ENCODE measurements around the gene PRDM11. TPM values are rescaled to one million over a fixed set of nuclear protein-coding genes. Genes with fewer than 3 reads are reported as not detected.
A peak's percentile ranks its signal among the peaks of the same experiment; 100 is the strongest.

Gene PRDM11
- 5.9 TPM for polyA plus RNA-seq (2012; ENCODE audit: insufficient read depth, insufficient read length, low read depth)

DNA sequence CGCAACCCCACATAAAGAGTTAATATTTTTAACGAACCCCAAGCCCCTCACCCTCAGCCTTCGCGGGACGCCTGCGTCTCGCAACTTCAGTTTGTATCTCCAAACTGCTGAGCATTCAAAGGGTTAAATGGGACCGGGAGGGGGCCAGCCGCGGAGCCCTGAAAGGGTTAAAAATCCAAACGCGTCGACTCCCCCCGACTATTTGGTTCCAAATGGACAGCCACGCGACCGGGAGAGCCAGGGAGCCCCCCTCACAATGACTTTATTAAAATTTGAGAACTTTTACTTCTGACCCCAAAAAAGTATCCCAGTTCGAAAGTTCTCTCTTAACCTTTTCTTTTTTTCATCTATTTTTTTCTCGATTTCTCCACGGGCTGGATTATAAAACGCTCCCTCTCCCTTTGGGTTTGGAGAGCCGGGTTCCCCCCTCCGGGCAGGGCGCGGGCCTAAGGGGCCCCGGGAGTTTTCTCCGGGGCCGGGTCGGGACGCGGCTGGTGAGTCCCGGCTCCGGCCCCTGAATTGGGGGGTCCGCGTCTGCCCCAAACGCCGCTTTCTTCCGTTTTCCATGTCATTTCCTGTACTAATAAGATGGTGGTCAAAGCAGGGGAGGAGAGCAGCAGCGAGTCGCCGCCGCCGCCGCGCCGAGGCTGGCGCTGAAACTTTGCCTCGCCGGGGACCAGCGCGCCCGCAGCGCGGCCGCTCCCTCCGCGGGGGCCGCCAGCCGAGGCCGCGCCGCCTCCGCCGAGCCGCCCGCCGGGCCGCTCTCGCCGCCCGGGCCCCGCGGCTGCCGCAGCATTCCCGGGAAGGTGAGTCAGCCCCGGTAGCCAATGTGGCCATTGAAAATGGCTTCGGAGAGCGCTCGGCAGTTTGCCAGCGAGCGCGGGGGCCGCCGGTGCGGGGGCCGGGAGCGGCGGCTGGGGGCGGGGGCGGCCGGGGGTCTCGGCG lies at the start of gene PRDM11:
Gene PRDM11, plus strand, starts transcription at position 568 of the 945 bp plus-strand sequence. CDS start 35,128 bp downstream, outside the sequence.
- Histone ChIP-seq H3K4me1 (peaks cover 2% of the 10 kb centered on the region; the same call in 1 of the 2 replicates), H3K4me3 (ENCODE audit: low read depth, low read length) (peak within 1 kb of the TSS; percentile 71), H3K36me3 (no peaks in the 10 kb centered on the region), H3K27me3 (no peaks in the 10 kb centered on the region), H3K9me3 (no peaks in the 10 kb centered on the region)
- TF ChIP-seq, protein P1, sequence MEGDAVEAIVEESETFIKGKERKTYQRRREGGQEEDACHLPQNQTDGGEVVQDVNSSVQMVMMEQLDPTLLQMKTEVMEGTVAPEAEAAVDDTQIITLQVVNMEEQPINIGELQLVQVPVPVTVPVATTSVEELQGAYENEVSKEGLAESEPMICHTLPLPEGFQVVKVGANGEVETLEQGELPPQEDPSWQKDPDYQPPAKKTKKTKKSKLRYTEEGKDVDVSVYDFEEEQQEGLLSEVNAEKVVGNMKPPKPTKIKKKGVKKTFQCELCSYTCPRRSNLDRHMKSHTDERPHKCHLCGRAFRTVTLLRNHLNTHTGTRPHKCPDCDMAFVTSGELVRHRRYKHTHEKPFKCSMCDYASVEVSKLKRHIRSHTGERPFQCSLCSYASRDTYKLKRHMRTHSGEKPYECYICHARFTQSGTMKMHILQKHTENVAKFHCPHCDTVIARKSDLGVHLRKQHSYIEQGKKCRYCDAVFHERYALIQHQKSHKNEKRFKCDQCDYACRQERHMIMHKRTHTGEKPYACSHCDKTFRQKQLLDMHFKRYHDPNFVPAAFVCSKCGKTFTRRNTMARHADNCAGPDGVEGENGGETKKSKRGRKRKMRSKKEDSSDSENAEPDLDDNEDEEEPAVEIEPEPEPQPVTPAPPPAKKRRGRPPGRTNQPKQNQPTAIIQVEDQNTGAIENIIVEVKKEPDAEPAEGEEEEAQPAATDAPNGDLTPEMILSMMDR (IDR thresholded peaks at IDR 0.05; ENCODE audit: low read depth, low read length), result no peak
- peak; percentile 56 for DNase-seq

DNA sequence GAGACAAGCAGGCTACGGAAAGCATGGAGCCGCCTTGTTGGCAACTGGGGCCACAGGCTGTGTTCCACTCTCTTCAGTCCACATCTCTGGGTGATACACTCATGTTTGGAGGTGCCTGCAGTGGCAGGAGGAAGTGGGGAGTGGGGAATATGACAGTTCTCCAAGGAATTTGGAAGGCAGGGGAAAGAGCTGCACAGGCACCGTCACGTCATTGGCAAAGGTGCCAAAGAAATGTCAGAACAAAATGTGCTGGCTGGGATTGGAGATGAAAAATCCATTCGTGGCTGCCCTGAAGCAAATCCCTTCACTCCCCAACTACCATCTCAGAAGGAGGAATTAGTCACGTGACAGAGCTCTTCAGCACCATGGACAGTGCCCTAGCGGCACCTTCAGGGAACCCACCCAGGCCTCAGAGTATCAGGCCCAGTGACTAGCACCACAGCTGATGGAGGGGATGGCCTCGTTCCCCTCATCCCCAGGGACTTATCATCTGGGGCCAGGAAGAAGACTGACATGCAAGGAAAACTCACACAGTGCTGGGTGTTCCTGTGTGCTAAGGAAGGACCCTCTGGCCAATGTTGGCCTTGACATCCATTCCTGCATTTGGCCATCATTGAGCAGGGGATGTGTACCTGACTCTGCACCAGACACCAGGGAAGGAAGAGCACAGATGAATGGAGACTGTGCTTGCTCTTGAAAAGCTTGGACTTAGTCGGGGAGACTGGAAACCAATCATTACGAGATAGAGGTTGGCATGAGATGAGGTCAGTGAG lies 48.5 kb upstream of the PRDM11 start:
- Histone ChIP-seq H3K27me3 (no peaks in the 10 kb centered on the region), H3K9me3 (no peaks in the 10 kb centered on the region), H3K4me3 (ENCODE audit: low read depth, low read length) (no peak overlapping the region), H3K4me1 (no peaks in the 10 kb centered on the region; the same call in 1 of the 2 replicates), H3K36me3 (no peaks in the 10 kb centered on the region)
- DNase-seq, result no peak
- TF ChIP-seq, protein P1 (IDR thresholded peaks at IDR 0.05; ENCODE audit: low read depth, low read length), result no peak

DNA sequence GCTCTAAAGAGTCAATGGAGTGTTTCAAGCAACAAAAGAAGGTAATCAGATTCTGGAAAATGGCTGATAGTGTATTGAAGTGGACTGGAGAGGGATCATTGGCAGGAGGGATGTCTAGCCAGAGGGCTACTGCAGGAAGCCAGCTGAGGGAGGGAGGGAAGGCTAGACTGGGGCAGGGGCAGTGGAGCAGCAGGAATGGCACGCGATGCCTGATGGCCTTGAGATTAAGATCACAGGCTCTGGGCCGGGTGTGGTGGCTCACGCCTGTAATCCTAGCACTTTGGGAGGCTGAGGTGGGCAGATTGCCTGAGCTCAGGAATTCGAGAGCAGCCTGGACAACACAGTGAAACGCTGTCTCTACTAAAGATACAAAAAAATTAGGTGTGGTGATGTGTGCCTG lies 47.5 kb upstream of the PRDM11 start:
- no peak for DNase-seq
- H3K27me3 ChIP-seq, result no peaks in the 10 kb centered on the region
- no peak overlapping the region for H3K4me3 ChIP-seq (ENCODE audit: low read depth, low read length)
- no peaks in the 10 kb centered on the region for H3K36me3 ChIP-seq
- no peaks in the 10 kb centered on the region for H3K9me3 ChIP-seq
- TF ChIP-seq, protein P1 (IDR thresholded peaks at IDR 0.05; ENCODE audit: low read depth, low read length), result no peak
- no peaks in the 10 kb centered on the region; the same call in 1 of the 2 replicates for H3K4me1 ChIP-seq

DNA sequence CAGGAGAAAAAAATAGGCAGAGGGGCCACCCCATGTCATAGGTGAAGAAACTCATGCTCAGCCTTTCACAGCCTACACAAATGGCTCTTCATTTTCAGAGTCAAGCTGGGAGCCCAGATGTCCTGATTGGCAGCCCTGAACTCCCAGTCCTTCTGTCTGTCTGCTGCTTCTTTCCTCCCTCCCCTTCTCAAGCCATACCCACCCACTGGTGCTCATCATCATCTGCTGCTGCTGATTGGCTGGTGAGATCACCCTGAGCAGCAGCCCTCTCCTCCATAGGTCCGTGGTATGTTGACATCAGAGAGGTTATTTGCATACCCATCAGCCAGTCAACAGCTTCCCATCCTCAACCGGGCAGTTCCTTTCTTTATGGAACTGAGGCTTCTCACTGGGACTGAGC lies 46.1 kb upstream of the PRDM11 start:
- H3K27me3 ChIP-seq, result no peaks in the 10 kb centered on the region
- H3K4me1 ChIP-seq, result no peaks in the 10 kb centered on the region; the same call in 1 of the 2 replicates
- no peak overlapping the region for H3K4me3 ChIP-seq (ENCODE audit: low read depth, low read length)
- peak; percentile 66 for DNase-seq
- TF ChIP-seq, protein P1 (IDR thresholded peaks at IDR 0.05; ENCODE audit: low read depth, low read length), result no peak
- H3K9me3 ChIP-seq, result no peaks in the 10 kb centered on the region
- no peaks in the 10 kb centered on the region for H3K36me3 ChIP-seq

DNA sequence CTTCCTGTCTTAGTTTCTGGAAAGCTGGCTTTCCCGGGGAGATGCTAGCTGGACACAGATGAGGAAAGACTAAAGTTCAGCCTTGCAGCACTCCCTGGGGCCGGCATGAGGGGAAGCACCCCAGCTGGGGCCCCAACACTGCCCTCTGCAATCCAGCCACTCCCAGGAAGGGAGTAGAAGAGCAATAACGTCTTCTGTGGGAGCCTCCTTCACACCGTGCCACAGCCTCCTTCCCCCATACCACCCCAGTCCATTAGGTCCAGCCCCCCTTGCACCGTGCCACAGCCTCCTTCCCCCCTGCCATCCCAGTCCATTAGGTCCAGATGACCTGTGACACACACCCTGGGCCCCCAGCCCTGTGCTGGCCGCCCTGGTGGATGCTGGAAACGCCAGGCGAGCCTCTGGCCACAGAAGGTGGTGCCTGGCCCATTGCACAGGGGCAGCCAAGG lies 44.1 kb upstream of the PRDM11 start:
- H3K4me3 ChIP-seq (ENCODE audit: low read depth, low read length), result no peak overlapping the region
- H3K4me1 ChIP-seq, result no peaks in the 10 kb centered on the region; the same call in 1 of the 2 replicates
- H3K36me3 ChIP-seq, result no peaks in the 10 kb centered on the region
- H3K9me3 ChIP-seq, result no peaks in the 10 kb centered on the region
- DNase-seq, result no peak
- TF ChIP-seq, protein P1 (IDR thresholded peaks at IDR 0.05; ENCODE audit: low read depth, low read length), result no peak
- H3K27me3 ChIP-seq, result no peaks in the 10 kb centered on the region

All from BE2C (cell line).